ENCODE results near the gene C3orf20. TPM values are rescaled to one million over a fixed set of nuclear protein-coding genes. Genes with fewer than 3 reads are reported as not detected.

The C3orf20 gene
- total and polyA plus RNA-seq, 2 experiments from 2014 or later: not detected

DNA sequence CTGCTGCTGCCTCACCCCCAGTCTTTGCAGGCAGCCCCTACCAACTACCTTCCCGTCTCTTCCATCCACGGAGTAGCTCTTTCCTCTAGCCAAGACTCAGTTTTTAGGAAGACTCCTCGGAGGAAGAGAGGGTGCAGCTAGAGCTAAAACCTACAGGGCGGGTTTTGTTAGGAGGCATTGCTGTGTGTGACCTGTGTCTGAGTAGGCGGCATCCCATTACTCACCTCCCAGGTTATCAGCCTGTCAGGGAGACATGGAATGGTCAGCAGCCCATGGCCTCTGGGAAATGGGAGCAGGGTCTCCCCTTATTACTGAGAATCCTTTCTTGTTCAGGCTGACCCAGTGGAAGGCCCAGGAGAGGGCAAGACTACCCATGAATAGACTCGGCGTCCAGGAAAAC is 100.1 kb downstream of the C3orf20 start:
- Mint-ChIP-seq H3K9me3 (peaks cover 7% of the 10 kb centered on the region), H3K4me3 (no peak overlapping the region), H3K4me1 (peaks cover 16% of the 10 kb centered on the region), H3K36me3 (ENCODE audit: low read depth) (no peaks in the 10 kb centered on the region; the same call in 1 of the 3 replicates), H3K27ac (no peak overlapping the region), H3K27me3 (ENCODE audit: insufficient read depth, low read depth, poor library complexity) (peaks cover 16% of the 10 kb centered on the region)
- Histone ChIP-seq H3F3A (replicated peaks; ENCODE audit: low read depth) (no peaks in the 10 kb centered on the region), H3K79me2 (replicated peaks; ENCODE audit: insufficient read depth) (no peaks in the 10 kb centered on the region), H3K27ac (ENCODE audit: low read depth) (no peak overlapping the region), H3K9me2 (ENCODE audit: insufficient read depth) (no peaks in the 10 kb centered on the region), H3K36me3 (ENCODE audit: insufficient read depth) (no peaks in the 10 kb centered on the region), H3K4me2 (no peak overlapping the region), H4K20me1 (replicated peaks; ENCODE audit: insufficient read depth) (no peaks in the 10 kb centered on the region), H3K4me3 (no peak overlapping the region), H3K4me1 (ENCODE audit: insufficient read depth) (peaks cover 9% of the 10 kb centered on the region), H3K27me3 (ENCODE audit: insufficient read depth) (no peaks in the 10 kb centered on the region), H2AFZ (no peak overlapping the region)
- DNase-seq (ENCODE audit: low spot score) (no peak), ATAC-seq (no peak)
- TF ChIP-seq POLR2AphosphoS5 (IDR thresholded peaks at IDR 0.05; ENCODE audit: low read depth): no peak
- no peak for TF ChIP-seq EZH2phosphoT487 (IDR thresholded peaks at IDR 0.05; ENCODE audit: unreplicated experiment)
- no peak for TF ChIP-seq CREB1 (CRISPR knock-in tag; IDR thresholded peaks at IDR 0.05; ENCODE audit: low read depth)

DNA sequence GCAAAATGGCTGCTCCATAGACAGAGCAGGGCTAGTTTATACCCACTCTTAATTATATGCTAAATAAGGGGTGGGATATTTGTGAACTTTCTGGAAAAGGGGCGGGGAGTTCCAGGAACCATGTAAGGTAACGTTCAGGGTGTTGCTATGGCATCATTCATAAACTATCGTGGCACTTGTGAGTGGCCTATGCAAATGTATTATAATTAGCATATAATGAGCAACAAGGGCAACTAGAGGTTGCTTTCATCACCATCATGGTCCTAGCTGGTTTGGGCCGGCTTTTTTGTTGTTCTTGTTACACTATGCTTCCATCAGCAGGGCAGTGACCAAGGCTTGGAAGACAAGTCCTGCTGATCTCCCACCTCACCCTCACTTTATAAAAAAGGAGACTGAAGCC is 100.6 kb downstream of the C3orf20 start:
- Mint-ChIP-seq H3K4me1 (peaks cover 16% of the 10 kb centered on the region), H3K27me3 (ENCODE audit: insufficient read depth, low read depth, poor library complexity) (peaks cover 16% of the 10 kb centered on the region), H3K36me3 (ENCODE audit: low read depth) (no peaks in the 10 kb centered on the region; the same call in 1 of the 3 replicates), H3K9me3 (peaks cover 7% of the 10 kb centered on the region), H3K27ac (no peak overlapping the region; the same call in 1 of the 2 replicates), H3K4me3 (no peak overlapping the region)
- no peak overlapping the region for H3K4me3 ChIP-seq
- H3K4me2 ChIP-seq: no peak overlapping the region
- no peaks in the 10 kb centered on the region for H3K9me2 ChIP-seq (ENCODE audit: insufficient read depth)
- no peaks in the 10 kb centered on the region for H4K20me1 ChIP-seq (replicated peaks; ENCODE audit: insufficient read depth)
- H3K27ac ChIP-seq (ENCODE audit: low read depth): no peak overlapping the region
- H3K27me3 ChIP-seq (ENCODE audit: insufficient read depth): no peaks in the 10 kb centered on the region
- no peaks in the 10 kb centered on the region for H3K79me2 ChIP-seq (replicated peaks; ENCODE audit: insufficient read depth)
- H3K4me1 ChIP-seq (ENCODE audit: insufficient read depth): peaks cover 9% of the 10 kb centered on the region
- no peak overlapping the region for H2AFZ ChIP-seq
- no peak for DNase-seq (ENCODE audit: low spot score)
- ATAC-seq: no peak
- no peaks in the 10 kb centered on the region for H3F3A ChIP-seq (replicated peaks; ENCODE audit: low read depth)
- no peaks in the 10 kb centered on the region for H3K36me3 ChIP-seq (ENCODE audit: insufficient read depth)
- TF ChIP-seq, protein P1, sequence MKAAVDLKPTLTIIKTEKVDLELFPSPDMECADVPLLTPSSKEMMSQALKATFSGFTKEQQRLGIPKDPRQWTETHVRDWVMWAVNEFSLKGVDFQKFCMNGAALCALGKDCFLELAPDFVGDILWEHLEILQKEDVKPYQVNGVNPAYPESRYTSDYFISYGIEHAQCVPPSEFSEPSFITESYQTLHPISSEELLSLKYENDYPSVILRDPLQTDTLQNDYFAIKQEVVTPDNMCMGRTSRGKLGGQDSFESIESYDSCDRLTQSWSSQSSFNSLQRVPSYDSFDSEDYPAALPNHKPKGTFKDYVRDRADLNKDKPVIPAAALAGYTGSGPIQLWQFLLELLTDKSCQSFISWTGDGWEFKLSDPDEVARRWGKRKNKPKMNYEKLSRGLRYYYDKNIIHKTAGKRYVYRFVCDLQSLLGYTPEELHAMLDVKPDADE (IDR thresholded peaks at IDR 0.05): no peak
- TF ChIP-seq, protein P2, sequence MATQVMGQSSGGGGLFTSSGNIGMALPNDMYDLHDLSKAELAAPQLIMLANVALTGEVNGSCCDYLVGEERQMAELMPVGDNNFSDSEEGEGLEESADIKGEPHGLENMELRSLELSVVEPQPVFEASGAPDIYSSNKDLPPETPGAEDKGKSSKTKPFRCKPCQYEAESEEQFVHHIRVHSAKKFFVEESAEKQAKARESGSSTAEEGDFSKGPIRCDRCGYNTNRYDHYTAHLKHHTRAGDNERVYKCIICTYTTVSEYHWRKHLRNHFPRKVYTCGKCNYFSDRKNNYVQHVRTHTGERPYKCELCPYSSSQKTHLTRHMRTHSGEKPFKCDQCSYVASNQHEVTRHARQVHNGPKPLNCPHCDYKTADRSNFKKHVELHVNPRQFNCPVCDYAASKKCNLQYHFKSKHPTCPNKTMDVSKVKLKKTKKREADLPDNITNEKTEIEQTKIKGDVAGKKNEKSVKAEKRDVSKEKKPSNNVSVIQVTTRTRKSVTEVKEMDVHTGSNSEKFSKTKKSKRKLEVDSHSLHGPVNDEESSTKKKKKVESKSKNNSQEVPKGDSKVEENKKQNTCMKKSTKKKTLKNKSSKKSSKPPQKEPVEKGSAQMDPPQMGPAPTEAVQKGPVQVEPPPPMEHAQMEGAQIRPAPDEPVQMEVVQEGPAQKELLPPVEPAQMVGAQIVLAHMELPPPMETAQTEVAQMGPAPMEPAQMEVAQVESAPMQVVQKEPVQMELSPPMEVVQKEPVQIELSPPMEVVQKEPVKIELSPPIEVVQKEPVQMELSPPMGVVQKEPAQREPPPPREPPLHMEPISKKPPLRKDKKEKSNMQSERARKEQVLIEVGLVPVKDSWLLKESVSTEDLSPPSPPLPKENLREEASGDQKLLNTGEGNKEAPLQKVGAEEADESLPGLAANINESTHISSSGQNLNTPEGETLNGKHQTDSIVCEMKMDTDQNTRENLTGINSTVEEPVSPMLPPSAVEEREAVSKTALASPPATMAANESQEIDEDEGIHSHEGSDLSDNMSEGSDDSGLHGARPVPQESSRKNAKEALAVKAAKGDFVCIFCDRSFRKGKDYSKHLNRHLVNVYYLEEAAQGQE (IDR thresholded peaks at IDR 0.05; ENCODE audit: unreplicated experiment): no peak
- TF ChIP-seq STAT1 (IDR thresholded peaks at IDR 0.05; ENCODE audit: unreplicated experiment) (no peak), JUNB (IDR thresholded peaks at IDR 0.05; ENCODE audit: unreplicated experiment) (no peak), EZH2phosphoT487 (IDR thresholded peaks at IDR 0.05; ENCODE audit: unreplicated experiment) (no peak), ZNF114 (CRISPR knock-in tag; IDR thresholded peaks at IDR 0.05) (no peak)
- TF ChIP-seq, protein P3, sequence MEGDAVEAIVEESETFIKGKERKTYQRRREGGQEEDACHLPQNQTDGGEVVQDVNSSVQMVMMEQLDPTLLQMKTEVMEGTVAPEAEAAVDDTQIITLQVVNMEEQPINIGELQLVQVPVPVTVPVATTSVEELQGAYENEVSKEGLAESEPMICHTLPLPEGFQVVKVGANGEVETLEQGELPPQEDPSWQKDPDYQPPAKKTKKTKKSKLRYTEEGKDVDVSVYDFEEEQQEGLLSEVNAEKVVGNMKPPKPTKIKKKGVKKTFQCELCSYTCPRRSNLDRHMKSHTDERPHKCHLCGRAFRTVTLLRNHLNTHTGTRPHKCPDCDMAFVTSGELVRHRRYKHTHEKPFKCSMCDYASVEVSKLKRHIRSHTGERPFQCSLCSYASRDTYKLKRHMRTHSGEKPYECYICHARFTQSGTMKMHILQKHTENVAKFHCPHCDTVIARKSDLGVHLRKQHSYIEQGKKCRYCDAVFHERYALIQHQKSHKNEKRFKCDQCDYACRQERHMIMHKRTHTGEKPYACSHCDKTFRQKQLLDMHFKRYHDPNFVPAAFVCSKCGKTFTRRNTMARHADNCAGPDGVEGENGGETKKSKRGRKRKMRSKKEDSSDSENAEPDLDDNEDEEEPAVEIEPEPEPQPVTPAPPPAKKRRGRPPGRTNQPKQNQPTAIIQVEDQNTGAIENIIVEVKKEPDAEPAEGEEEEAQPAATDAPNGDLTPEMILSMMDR (conservative IDR thresholded peaks at IDR 0.05; ENCODE audit: low read depth in 2 of 2): no peak
- TF ChIP-seq, protein P4, sequence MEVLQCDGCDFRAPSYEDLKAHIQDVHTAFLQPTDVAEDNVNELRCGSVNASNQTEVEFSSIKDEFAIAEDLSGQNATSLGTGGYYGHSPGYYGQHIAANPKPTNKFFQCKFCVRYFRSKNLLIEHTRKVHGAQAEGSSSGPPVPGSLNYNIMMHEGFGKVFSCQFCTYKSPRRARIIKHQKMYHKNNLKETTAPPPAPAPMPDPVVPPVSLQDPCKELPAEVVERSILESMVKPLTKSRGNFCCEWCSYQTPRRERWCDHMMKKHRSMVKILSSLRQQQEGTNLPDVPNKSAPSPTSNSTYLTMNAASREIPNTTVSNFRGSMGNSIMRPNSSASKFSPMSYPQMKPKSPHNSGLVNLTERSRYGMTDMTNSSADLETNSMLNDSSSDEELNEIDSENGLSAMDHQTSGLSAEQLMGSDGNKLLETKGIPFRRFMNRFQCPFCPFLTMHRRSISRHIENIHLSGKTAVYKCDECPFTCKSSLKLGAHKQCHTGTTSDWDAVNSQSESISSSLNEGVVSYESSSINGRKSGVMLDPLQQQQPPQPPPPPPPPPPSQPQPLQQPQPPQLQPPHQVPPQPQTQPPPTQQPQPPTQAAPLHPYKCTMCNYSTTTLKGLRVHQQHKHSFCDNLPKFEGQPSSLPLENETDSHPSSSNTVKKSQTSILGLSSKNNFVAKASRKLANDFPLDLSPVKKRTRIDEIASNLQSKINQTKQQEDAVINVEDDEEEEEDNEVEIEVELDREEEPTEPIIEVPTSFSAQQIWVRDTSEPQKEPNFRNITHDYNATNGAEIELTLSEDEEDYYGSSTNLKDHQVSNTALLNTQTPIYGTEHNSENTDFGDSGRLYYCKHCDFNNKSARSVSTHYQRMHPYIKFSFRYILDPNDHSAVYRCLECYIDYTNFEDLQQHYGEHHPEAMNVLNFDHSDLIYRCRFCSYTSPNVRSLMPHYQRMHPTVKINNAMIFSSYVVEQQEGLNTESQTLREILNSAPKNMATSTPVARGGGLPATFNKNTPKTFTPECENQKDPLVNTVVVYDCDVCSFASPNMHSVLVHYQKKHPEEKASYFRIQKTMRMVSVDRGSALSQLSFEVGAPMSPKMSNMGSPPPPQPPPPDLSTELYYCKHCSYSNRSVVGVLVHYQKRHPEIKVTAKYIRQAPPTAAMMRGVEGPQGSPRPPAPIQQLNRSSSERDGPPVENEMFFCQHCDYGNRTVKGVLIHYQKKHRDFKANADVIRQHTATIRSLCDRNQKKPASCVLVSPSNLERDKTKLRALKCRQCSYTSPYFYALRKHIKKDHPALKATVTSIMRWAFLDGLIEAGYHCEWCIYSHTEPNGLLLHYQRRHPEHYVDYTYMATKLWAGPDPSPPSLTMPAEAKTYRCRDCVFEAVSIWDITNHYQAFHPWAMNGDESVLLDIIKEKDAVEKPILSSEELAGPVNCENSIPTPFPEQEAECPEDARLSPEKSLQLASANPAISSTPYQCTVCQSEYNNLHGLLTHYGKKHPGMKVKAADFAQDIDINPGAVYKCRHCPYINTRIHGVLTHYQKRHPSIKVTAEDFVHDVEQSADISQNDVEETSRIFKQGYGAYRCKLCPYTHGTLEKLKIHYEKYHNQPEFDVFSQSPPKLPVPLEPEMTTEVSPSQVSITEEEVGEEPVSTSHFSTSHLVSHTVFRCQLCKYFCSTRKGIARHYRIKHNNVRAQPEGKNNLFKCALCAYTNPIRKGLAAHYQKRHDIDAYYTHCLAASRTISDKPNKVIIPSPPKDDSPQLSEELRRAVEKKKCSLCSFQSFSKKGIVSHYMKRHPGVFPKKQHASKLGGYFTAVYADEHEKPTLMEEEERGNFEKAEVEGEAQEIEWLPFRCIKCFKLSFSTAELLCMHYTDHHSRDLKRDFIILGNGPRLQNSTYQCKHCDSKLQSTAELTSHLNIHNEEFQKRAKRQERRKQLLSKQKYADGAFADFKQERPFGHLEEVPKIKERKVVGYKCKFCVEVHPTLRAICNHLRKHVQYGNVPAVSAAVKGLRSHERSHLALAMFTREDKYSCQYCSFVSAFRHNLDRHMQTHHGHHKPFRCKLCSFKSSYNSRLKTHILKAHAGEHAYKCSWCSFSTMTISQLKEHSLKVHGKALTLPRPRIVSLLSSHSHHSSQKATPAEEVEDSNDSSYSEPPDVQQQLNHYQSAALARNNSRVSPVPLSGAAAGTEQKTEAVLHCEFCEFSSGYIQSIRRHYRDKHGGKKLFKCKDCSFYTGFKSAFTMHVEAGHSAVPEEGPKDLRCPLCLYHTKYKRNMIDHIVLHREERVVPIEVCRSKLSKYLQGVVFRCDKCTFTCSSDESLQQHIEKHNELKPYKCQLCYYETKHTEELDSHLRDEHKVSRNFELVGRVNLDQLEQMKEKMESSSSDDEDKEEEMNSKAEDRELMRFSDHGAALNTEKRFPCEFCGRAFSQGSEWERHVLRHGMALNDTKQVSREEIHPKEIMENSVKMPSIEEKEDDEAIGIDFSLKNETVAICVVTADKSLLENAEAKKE (CRISPR knock-in tag; IDR thresholded peaks at IDR 0.05): no peak
